NCI-H1436 treated with DMSO at 0.1 percent for 48 hours (cell line): ENCODE results near the gene GOLGA7B.

Experiments used
- DNase-seq: peaks from one replicate; lab custom pipeline; 2025; lab: John Stamatoyannopoulos, UW

The GOLGA7B gene

DNA sequence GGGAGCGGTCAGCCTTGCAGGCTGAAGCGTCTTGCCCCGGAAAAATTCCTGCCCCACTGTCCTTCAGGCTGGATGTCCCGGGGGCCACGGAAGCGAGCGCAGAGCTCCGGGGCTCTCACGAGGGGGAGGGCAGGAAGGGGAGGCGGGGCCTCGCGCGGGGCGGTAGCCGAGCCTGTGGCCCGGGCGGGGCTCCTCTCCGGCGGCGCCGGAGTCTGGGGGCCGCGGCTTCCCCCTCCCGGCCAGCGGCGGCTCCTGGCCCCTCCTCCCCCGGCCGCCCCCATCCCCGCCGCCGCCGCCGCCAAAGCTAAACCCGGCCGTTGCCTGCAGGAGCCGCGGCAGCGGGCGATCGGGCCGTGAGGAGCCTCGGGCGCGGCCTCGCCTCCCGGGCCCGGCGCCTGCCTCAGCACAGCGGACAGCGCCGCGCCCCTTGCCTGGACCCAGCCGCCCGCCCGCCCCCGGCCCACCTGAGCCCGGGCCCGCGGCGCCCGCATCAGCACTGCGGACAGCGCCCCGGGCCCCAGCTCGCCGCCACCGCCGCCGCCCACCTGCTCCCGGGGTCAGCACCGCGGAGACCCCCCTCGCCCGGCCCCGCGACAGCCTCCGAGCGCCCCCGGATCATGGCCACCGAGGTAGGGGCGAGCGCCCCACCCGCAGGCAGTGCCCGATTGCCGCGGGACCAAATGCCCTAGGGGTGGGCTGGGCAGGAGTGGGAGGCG is at the start of gene GOLGA7B:
GOLGA7B (plus strand) TSS at position 157 of the 716 bp plus-strand sequence; CDS start at position 618, 461 bp downstream.
- no peak for DNase-seq

DNA sequence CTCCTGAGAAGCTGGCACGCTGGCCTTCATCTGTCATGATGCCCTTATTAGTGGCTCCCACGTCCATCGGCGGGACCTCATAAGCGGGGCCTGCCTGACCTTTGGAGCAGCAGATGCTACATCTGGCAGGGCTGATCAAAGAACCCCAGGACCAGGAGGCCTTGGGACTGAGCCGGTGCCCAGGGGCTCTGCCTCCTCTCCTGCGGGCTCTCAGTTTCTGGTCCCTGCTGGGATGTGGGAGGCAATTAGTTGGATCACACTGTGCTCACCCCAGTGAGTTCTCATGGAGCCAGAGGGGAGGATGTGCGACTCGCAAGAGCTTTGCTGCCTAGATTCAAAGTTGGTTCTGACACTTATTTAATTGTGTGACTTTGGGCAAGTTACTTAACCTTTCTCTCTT is 49.2 kb upstream of the GOLGA7B start:
- no peak for DNase-seq

DNA sequence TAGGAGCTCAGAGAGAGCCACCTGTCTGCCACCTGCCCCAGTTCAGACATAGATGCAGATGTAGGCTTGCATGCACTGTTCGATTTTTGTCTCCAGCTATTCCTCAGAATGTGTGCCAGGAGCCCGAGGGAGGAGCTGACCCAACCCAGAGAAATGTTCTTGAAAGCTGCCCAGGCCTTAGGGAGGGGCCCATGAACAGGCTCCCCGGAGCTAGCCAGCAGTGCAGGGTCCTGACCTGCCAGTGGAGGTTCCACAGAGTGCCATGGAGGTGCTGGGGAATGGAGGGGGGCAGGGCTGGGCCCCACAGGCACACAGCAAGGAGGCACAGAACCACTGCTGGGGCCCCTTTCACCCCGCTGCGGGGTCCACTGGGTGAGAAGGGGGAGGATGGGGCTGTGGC is 48.2 kb upstream of the GOLGA7B start:
- no peak for DNase-seq

DNA sequence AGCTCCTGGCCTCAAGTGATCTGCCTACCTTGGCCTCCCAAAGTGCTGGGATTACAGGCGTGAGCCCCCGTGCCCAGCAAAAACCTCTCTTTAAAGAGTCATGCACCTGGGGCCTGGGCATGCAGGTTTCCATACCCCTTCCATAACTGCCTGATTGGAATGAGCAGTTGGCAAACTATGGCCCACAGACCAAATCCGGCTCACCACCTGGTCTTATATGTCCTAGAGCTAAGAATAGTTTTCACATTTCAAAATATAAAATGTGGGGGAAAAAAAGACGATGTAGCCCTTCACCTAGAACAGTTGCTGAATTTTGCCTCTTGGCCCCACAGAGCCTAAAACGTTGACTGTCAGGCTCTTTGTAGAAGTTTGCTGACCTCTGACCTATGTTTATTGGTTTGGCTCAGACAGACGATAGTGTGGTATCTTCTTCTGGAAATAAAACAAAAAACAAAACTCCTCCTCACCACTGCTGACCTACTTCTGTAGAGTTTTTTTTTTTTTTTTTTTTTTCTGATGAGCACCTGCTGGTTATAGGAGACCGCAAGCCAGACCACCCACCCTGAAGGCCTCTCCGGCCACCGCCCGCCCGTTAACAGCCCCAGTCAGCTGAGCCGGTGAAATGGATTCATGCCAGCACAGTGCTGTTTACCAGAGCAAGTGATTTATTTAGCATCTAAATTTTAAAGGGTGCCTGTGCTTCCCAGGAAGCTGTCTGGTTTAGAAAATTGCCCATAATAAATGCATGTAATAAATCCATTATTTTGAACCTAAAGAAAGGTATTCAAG is 44.4 kb upstream of the GOLGA7B start:
- DNase-seq, result no peak

DNA sequence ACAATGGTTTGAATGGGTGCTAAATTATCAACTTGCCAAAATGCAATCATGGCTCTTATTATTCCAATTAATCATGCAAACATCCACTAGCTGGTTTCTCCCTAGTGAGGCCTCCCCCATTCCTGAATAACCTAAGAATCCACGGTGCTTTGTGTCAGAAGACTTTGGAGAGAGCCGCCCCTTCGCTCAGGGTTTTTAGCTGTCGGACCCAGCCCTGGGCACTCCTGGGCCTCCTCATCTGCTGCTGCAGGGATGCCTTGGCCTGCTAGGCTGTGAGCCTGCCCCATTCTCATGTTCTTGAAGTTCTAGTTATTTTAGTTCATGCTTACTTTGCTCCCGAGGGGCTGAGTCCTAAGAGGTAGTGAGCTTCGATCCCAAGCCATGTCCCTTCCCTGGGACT is 43.7 kb upstream of the GOLGA7B start:
- no peak for DNase-seq

DNA sequence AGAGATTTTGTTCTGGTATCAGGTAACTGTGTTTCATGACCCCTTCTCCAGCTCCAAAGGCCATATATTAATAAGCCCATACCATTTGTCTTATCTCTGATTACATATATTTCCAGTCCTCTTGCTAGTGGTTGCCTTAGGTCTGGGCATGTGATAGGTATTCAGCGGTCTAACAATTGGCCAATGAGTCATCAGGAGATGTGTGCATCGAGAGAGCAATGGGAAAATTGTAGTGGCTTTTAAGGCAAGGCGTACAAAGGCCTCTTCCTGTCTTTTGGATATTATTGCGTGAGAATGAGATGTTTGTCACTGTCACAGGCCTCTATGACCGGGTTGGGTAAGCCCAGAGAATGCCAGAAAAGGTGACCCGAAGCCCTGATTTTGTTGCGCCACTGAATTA is 39.2 kb upstream of the GOLGA7B start:
- peak; percentile 15 for DNase-seq

DNA sequence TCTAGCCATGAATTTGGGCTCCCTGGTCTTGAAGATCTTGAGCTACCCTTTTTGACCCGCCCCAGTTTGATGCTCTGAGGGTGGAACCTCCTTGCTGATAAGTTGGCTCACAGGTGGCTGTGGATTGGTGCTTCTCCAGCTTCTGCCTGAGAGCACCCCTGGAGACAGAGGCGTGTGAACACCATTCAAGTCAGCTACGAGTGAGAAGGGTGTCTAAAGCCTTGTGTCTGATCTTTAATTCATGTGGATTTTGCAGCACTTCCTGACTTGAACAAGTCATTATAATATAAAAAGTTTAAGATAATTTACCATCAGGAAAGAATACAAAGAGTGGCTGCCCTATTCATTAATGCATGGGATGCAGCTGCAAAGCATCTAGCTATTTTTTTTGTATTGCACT is 37.7 kb upstream of the GOLGA7B start:
- DNase-seq, result no peak

DNA sequence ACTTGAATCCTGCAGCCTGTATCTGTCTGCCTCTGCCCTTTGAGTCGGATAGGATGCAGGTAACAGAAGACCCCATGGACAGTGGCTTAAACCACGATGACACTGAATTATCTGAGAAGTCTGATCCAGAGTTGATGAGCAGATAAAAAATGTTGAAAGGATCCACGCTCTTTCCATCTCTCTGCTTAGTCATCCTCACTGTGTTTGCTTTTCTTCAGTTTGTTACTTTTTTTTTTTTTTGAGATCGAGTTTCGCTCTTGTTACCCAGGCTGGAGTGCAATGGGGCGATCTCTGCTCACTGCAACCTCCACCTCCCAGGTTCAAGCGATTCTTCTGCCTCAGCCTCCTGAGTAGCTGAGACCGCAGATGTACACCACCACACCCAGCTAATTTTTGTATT is 36.9 kb upstream of the GOLGA7B start:
- DNase-seq, result no peak

DNA sequence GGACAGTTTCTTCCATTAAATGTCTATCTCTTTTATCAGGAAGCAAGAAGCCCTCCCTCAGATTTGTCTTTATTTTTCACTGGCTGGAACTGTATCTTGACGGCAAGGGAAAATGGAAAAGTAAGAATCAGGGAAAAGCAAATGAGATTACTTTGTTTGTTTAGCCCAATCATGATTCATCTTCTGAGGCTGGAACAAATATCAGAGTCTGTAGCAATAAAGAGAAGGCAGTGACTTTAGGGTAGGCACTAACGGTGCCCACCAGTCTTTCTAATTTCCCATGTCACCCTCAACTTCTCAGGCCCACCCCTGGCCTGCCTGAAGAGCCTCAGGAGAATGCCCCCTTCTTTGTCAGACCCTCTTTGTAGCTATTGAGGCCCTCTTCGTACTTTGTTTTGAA is 36.3 kb upstream of the GOLGA7B start:
- DNase-seq, result no peak

DNA sequence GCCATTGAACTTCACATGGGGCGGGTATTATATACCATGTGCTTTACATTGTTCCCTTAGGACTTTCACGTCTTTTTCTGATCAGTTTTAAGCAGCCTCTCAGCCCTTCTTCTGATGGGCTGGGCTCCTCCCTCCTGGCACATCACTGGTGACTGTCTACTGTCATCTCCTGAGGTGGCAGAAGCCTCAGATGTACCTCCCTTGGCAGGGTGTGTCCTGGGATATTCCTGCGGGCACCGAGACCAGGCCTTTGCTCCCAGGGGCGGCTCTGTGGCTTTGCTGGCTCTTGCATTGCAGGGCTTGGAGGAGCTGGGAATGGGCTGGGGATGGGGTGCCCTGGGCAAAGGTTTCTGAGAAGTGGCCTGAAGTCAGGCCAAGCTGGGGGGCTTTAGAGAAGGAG is 34.6 kb upstream of the GOLGA7B start:
- no peak for DNase-seq

DNA sequence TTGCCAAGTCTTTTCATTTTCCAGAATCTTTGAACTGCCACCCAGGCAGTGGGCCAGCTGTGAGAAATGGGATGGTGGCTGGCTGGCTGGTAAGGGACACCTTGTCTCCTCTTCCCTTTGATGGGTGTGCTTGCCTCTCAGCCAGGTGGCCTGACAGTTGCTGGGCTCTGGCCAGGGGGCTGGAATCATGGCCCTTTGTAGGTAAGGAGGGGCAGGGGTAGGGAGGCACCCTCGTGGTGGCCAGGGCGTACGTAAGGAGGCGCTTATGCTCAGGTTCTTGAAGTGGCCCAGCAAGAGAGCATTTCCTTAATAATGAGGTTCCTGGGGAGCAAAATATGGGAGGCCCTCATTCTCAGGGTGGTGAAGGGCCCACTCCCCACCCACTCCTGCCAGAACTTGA is 33.0 kb upstream of the GOLGA7B start:
- no peak for DNase-seq

DNA sequence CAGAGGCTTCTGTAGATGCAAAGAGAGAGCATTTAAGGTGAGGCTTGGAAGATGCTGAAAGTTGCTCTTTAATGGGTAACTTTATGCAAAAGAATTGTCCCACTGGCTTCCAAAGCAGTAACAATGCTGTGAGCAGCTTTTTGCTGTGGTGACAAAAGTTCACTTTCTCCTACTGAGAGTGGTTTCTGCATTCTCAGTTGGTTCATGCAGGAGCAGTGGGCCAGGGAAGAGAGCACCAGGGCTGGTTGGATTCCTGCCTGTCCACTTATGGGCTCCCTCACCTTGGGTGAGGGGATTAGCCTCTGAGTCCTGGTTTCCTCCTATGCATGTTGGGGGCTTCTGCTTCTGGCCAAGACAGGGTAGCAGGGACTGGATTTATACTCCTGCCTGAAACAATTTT is 31.1 kb upstream of the GOLGA7B start:
- DNase-seq, result no peak

DNA sequence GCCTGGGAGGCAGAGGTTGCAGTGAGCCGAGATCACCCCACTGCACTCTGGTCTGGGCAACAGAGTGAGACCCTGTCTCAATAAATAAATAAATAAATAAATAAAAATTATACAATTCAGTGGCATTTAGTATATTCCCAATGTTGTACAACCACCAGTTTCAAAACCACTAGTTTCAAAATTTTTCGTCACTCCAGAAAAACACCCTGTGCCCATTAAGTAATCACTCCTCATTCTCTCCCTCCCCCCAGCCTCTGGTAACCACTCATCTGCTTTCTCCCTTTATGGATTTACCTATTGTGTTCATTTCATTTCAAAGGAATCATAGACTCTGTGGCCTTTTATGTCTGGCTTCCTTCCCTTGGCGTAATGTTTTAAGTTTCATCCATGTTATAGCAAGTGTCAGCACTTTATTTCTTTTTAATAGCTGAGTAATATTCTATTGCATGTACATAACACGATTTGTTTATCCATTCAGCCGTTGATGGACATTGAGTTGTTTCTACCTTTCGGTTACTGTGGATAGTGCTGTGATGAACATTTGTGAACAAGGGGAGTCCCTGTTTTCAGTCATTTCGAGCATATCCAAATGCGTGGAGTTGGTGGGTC is 29.4 kb upstream of the GOLGA7B start:
- no peak for DNase-seq

DNA sequence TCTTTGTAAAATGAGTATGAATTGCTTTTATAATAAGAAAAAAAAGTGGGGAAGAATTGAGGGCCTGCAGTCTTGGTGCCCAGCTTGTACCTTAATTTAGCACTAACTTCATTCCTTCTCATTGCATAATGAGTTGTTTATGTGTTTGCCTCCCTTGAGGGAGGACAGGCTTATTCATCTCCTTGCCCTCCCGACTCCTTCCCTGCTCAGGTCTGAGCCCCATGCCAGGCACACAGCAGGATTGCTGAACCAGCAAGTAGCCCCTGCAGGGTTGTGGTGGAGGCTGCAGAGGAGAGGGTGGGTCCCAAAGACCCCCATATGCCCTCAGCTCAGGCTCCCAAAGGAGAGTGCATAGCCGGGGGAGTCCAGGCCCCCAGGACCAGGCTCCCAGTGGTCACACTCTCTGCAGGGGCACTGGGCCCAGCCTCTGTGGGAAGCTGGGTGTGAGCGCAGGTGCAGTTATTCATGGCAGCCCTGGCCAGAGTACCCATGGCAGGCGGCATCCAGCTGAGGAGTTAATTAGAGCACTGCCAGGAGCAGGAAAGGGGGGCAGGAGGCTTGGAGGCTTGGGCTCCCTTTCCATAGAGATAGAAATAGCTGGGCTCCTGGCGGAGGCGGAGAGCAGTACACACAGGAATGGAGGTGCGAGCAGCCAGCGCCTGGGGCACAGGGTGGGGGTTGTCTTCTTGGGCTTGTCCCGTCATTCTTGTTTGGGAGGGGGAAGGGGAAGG is 28.2 kb upstream of the GOLGA7B start:
- DNase-seq, result no peak

DNA sequence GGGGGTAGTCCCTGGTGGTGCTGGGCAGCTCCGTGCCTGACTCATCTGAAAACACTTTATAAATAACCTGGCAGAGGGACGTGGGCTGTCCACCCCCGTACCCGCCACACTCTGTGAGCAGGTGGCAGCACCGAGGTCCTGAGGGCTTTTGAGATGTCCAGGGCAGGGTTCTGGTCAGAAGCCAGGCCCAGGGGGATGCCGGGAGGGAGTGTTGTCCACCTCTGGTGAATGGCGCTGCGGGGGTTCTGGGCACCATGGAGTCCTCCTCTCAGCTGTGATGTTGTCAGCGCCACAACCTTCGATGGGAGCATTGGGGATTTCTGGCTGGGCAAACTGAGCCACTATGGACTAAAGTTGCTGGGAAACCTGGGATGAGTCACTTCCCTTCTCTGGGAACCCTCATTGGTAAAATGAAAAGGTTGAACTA is 27.4 kb upstream of the GOLGA7B start:
- no peak for DNase-seq

DNA sequence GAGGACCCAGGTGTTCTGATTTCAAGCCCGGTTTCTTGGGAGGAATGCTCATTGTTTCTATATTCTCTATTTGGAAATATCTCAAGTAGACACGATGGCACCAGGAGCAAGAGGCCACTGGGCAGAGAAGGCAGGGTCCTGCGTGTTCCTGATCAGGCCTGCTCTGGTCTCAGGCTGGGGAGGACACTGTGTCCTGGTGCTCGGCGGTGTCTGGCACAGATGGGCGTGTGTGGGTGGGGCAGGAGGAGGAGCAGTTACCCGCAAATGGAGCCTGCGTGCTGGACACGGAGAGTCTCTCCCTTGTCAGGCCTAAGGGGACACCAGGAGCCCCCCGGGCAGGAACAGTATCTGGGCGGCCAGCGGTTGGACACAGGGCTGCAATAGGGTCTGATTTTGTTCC is 25.9 kb upstream of the GOLGA7B start:
- no peak for DNase-seq

DNA sequence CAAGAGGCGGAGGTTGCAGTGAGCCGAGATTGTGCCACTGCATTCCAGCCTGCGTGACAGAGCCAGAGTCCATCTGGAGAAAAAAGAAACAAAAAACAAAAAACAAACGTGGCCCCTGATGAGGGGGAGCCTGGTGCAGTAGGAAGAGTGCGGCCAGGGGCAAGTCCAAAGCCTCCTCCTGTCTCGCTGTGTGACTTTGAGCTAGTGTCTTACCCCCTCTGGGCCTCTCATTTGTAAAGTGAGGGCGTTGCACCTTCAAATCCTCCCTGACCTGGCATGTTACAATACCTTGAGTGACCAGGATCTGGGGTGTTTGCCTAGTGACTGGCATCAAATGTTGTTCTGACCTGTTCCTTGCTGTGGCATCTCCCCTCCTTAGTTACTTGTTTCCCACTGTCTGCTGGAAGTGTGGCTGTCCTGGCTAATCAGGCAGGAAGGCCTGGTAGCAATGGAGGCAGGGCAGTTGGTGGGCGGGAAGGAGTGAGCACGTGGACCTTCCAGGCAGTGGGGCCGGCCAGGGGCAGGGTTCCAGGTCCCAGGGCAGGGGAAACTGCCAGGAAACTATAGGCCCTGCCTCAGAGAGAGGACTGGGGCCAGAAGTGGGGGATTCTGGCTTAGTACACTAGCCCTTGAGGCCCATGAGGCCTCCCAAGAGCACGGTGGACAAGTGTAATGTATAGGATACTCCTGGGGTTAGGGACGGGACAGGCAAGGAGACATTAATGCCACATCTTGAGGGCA is 24.5 kb upstream of the GOLGA7B start:
- DNase-seq, result no peak

DNA sequence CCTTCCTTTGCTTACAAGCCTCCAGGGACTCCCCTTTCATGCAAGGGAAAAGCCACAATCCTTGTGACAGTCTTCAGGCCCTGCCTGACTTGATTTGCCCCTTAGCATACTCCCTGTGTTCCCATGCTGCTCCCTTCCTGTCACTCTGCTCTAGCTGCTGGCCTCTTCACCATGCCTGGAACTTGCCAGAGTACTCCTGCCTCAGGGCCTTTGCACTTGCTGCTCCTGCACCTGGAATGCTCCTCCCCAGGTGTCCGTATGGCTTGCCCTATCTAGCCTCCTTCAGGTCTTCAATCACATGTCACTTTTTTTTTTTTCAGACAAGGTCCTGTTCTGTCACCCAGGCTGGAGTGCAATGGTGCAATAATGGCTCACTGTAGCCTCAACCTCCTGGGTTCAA is 22.8 kb upstream of the GOLGA7B start:
- DNase-seq, result no peak

DNA sequence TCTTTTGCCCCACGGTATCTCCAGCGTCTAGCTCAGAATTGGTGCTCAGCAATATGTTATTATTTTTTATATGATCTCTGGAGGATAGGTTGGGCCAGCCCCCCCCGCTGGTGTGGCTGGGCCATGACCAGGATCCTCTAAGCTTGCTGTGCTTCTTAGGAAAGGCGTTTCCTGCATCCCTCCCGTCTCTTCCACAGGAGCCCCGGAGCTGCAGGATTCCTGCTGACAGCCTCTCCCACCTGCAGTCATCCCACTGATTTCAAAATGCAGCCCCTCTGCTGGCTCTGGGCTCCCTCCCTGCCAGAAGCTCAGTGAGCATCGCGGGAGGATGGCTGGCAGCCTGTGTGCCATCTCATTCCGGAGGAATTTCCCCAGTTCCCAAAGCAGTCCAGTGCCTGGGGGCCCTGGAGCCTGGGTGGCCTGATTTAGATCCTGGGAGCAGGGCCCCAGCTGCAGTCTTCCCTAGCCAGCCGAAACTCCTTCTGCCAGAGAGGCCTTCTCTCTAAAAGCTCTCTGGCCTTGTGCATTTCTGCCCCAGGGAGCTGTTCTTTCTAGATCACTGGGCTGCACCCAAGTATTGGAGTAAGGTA is 21.8 kb upstream of the GOLGA7B start:
- DNase-seq, result no peak

DNA sequence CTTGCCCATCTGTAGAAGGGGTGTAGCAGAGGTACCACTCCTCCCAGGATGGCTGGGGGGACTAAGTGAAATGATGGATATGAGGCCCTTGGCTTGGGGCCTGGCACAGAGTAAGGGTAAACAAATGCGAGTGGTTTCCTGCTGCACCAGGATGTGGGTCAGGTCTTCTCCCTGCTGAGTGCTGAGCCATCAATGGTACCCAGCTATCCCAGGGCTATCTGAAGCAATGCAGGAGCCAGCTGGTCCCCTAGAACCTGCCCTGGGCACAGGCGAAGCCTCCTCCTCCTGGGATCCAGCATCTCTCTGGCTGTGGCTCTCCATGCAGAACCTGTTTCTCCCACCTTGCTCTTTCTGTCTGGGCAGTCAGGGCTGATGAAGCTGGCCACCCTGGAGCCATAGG is 20.9 kb upstream of the GOLGA7B start:
- DNase-seq, result no peak

DNA sequence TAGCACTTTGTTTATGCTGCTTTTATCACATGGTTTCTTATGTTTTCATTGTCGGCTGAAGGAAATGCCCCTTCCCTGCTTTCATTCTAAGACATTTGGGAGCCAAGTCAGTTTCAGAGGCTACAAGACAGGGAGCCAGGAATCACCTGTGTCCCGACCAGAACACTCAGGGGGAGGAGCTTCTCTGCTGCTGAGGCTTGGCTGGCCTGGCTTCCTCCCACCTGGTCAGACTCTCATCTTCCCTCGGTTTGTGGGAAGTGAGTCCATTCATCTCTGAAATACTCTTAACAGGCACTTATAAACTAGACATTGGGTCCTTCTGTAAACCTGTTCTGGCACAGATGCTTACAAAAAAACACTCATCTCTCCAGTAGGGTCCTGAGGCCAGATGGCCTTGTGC is 19.6 kb upstream of the GOLGA7B start:
- DNase-seq, result no peak
